Activated T-cell treated with anti-CD3 and anti-CD28 coated beads, Interleukin-2, amount 50 U/mL, for 48 hours (primary cell): Measurements from ENCODE around the gene THADA.
"Not testable (repeated sequence)": the region's sequence is repeated elsewhere in the genome, so short reads cannot be mapped to it uniquely, and the experiment has no call there.

Experiments
- DNase-seq, 2 experiments: peaks; one replicate each; pipeline ENCODE4 v3.0.0-alpha.2; 2020

The THADA gene

DNA sequence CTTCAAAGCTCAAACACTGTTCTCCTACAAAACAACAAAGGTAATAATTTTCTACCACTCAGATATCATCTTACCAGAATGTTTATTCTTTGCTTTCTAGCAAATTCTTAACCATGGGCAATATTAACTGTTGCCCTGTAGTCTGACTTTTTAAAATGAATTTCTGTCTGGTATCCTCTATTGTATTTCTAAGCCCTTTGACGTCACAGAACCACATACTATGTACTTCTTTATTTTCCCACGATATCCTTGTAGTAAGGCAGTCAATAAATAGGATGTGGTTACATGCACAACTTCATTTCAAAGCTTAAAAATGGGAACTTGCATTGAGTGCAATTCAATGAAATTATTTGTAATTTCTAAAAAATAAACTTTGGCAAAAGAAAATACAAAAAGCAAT is 58.7 kb downstream of the THADA start:
- no peak for DNase-seq

DNA sequence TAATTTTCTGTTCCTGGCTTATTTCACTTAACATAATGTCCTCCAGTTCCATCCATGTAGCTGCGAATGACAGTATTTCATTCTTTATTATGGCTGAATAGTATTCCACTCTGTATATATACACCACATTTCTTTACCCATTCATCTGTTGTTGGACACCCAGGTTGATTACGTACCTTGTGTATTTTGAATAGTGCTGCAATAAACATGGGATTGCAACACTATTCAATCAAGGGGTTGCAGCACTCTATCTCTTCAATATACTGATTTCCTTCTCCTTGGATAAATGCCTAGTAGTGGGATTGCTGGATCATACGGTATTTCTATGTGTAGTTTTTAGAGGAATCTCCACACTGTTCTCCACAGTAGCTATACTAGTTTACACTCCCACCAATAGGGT is 61.3 kb downstream of the THADA start:
- DNase-seq = no peak

DNA sequence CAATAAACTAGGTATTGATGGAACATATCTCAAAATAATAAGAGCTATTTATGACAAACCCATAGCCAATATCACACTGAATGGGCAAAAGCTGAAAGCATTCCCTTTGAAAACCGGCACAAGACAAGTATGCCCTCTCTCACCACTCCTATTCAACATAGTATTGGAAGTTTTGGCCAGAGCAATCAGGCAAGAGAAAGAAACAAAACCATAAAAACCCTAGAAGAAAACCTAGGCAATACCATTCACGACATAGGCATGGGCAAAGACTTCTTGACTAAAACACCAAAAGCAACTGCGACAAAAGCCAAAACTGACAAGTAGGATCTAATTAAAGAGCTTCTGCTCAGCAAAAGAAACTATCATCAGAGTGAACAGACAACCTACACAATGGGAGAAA is 63.3 kb downstream of the THADA start:
- not testable (repeated sequence) for DNase-seq

DNA sequence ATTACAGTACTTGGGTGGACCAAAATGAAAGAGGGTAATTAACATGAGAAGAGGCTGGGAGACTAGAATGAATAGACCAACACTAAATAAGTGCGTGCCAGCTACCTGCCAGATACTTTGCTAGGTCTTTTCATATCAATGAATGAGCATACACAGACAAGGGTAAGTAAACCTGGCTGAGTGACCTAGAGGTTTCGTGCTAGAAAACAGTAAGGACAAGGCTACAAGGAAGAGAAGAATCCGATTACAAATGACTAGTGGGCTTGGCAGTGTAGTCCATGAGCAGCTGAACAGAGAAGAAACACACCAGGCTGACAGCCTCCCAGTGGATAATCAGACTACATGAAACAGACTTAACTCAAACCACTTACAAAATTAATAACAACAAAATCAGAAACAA is 64.6 kb downstream of the THADA start:
- no peak for DNase-seq

DNA sequence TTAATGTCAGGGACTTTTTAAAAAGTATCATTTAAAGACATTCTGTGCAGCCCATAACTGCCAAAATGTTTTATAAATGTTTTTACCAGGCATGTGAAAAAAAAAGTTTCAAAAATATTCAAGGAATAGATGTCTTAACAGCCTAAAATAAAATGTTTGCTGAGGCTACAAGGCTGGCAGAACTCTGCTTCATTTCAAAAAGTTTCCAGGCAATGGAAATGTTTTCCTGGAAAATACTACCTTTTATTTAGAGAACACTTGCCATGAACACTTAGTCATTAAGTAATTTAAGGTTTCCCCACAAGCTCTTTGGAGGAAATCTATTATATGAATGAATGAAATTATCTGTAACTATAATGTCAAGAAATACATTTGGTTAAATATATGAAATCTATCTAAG is 68.8 kb downstream of the THADA start:
- DNase-seq = no peak

DNA sequence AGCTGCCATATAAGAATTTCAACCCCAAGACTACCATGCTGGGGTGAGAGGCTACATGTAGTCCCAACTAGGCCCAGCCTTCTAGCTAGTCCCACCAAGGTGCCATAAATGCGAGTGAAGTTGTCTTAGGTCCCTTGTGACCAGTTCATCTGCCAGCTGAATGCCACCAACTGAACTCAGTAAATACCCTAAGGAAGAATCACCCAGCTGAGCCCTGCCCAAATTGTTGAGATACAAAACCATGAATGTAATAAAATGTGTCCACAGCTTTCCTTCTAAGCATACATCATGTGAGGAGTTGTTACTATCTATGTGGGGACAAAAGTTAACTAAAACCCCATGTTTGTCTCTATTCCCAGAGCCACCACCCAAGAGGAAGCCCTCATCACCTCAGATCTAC is 70.3 kb downstream of the THADA start:
- DNase-seq = no peak

DNA sequence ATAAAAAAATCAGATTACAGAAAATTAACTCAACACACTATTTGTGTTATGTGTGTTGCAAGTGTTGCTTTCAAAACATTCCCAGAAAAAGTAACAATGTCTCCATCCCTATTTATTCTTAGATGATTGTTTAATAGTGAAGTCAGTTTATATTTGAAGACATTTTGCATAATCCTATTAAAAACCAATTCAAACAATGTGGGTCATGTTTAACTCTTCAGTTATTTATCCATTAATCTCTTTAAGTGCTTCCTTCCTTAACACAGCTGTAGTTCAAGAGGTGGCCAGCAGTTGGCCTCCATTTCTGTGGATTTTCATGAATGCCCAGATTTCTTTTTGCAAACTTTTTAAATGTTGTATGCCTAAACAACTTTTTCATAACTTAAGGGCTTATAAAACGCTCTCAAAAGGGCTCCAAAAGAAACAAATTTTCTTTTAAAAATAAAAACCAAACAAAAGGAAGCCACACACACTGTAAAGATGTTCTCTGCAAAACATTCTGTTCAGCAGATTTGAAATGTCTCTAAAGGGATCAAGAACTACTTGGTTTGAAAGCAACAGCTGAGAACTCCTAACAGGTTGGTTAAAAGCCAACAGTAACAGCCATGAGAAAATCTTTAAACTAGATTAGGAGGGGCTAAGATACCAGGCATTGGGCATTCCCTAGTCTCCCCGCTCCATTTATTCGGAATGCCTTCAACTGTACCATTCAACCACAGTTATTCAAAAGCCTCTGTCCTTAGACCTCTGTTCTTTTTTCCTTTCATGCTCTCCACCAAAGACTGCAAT is 71.5 kb downstream of the THADA start:
- DNase-seq = no peak

DNA sequence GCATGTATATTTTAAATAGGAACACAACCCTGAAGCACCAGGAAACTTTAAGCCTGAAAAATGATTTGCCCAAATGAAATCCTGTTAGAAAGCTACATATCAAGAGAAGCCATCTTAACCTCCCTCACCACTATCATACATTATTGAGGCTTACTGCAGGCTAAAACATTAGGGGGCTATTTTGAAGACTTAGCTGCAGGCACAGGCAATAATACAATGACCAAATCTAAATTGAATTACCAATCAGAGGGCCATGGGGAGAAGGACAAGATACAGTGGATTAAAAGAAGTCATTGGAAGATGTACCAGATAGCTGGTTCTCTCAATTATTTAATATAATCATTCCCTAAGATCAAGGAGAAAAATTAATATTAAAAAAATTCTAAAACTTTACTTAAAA is 73.7 kb downstream of the THADA start:
- no peak for DNase-seq

DNA sequence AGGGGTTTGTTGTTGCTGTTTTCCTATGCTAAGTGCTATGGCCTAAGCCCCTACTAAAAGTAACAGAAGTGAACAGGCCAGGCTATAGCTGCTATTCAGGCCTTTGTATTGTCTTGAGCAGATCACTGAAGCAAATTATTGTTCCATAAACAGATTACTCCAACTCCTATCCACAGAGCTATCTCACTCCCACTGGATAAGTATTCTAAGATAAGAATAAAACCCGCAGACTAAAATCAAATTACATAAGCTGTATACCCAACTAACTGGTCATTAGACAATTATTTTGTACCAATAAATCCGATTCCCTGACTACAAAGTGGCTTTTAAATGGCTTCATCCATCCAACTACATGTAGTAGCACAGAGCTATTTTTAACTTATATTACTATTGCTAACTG is 74.3 kb downstream of the THADA start:
- DNase-seq = no peak

DNA sequence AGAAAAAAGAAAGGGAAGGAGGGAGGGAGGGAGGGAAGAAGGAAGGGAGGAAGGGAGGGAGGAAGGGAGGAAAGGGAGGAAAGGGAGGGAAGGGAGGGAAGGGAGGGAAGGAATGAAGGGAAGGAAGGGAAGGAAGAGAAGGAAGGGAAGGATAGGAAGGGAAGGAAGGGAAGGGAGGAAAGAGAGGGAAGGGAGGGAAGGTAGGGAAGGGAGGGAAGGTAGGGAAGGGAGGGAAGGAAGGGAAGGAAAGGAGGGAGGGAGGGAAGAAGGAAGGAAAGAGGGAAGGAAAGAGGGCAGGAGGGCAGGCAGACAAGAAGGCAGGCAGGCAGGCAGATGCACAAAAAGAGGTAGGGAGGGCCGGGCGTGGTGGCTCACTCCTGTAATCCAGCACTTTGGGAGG is 74.9 kb downstream of the THADA start:
- DNase-seq = no peak

DNA sequence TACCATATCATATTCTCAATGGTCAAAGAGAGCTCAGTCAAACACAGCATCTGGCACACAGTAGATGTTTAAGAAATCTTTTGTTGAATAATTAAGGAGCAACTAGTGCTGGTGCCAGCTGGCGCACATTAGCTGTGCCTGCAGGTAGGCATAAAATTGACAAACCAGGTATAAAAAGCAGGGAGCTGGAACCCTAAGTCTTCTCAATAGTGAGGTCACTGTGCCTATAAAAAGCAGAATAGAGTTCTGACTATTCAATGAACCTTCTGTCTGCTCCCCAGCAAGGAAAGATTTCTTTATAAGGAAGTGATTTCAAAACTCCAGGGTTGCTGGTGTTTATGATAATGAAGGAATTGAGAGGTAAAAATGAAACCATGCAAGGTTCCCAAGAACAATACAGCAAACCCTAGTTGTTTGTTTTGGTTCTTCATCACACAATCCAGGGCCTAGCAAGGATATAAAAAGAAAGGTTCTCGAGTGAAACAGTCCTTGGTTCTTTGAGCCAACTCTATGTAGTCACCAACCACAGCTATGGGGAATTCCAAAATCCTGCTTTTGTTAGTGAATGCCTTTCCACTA is 76.1 kb downstream of the THADA start:
- no peak for DNase-seq

DNA sequence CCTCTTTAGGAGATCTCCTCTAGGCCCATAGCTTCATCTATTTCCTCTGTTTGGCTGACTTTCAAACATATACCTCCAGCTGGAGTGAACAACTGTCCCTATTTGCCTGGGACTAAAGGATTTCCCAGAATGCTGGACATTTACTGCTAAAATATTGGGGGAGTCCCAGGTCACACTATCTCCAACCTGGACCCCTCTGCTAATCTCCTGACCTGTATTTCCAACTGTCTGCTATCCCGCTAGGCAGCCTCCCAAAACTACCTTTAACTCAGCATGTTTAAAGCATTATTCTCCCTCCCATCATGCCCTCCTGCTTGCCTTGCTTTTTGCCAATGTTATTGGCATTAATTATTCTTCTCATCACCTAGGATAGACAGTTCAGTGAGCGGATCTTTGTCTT is 77.1 kb downstream of the THADA start:
- DNase-seq = no peak

DNA sequence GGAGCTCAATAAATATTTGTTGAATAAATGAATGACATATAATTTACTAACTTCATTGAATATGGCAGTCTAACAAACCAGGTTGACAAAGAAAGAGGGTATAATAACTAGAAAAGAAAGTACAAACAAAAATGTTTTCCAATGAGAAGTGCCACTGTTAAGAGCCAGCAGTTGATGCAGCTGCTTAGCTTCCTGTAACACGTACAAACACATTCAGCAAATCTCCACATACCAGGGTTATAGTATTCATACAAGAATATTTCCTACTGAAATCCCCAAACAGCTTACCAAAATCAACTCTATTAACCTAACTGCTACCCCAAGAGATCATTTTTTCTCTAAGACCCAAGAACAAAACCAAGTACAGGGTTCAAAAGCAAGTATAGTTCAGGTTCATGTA is 77.7 kb downstream of the THADA start:
- no peak for DNase-seq

DNA sequence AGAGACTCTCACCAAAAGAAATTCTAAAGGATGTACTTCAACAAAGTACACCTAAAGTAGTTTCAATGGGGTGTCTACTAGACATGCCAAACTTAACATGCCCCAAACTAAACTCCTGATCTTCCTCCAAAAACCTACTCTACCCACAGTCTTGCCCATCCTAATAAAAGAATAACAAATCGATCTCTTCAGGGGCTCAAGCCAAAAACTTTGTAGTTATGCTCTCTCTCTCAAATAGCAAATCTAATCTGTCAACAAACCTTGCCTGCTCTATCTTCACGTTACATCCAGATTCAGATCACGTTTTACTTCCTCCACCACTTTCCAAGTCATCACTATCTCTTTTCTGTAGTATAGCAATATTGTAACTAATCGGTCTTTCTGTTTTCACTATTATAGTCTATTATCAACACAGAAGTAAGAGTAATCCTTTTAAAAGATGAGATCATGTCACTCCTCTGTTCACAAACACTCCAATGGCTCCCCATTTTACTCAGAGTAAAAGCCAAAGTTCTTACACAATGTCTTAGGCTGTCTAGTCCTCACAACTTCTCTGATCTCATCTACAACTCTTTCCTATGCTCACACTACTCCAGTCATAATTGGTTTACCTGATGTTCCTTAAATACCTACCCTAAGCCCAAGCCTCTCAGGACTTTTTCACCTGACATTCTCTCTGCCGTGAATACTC is 79.9 kb downstream of the THADA start:
- no peak for DNase-seq

DNA sequence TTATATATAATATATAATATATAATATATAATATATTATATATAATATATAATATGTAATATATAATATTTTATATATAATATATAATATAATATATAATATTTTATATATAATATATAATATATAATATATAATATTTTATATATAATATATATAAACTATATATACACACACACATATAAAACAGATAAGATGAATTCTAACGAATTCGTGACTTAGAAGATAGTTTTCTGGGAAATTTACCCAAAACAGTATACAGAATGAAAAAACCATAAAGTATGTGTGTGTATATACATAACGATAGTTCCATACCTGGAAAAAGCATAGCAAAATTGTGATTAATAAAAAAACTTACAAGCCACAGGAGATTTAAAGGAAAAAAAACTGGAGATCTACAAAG is 80.6 kb downstream of the THADA start:
- no peak for DNase-seq

DNA sequence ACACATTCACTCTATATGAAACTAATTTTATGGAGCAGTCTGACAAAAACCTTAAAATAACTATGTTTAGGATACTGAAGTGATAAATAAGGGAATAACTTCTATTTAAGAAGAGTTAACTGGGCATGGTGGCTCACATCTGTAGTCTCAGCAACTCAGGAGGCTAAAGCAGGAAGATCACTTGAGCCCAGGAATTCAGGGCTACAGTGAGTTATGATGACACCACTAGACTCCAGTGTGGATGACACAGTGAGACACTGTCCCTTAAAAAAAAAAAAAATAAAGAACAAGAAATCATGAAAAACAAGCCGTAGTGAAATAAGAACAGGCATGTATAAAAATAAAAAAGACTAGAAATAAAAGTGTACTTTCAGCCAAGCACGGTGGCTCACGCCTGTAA is 82.0 kb downstream of the THADA start:
- DNase-seq = no peak

DNA sequence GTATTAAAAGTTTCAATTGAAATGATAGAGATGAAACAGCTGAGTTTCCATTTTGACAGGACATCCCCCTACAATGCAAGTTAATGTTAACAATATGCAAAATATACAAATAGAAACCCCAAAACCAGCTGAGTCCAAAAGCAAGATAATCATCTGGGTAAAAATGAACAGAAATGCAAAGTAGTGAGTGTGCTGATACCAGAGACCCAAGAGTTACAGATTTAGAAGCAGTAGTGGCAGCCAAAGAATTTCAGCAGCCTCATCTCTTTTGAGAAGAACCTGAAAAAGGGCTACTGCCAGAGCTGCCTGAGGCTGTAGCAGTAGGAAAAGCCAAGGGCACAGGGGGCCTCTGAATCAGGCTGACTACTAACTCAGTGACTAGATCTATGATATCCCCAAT is 82.6 kb downstream of the THADA start:
- no peak for DNase-seq

DNA sequence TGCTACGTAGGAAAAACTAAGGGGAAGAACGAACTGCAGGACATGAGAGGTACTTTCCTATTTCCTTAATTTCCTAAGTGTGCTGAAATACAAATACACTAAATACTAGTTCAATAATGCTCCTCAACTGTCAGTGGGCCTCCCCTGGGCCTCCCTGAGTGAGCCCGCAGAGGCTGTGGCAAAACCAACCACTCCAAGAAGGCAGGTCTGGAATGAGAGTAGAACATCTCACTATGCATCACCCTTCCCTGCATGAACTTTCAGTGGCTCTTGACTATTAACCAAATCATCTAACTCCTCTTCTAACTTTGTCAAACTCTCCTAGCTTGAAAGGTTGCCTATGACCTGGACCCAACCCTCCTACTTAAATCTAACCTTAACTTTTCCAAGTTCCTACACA is 84.6 kb downstream of the THADA start:
- no peak for DNase-seq

DNA sequence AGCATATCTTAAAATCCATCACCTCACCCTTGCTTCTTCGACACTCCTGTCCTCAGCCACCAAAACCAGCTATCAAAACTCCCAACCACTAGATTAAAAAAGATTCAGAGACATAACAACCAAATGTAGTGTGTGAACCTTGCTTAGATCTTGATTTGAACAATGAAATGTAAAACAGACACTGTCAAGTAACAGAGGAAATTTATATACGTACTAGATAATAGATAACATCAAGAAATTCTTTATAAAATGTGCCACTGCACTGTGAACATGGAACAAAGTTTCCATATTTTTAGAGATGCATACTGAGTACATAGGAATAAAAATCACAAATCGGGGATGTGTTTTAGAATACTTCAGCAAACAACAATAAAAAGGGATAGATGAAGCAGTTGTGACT is 86.0 kb downstream of the THADA start:
- DNase-seq = no peak

DNA sequence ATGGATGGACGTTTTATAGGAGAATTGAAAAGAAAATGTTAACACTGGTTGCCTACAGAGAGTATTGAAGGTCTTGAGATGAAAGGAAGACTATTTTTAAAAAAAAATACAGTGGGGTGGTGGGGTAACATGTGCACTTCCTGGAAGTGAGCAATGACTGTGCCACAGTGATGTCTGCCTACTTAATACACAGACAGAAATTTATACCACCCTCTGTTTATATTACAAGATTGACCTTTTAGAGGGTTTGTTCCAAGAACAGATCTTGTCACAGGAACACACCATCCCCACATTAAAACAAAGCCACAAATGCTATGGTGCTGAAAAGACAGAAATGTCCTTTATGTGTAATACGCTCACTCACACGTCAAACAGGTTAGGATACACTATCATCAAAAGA is 87.6 kb downstream of the THADA start:
- no peak for DNase-seq

DNA sequence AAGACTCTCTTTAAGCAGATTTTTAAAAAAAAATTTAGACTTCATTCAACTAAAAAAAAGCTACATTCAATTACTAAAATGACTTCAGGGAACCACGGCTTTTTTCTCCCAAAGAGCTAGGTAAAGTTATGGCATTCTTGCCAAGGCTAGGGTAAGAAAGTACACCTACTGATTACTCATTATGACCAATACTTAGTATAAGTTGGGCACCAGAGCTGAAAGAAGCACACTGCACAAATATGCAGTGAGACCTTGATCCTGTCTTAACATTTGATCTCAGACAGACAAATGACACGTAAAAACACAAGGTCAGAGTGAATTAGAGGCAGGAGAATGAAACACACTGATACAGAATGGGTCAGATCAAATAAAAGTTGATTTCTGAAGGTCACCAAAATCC is 88.7 kb downstream of the THADA start:
- no peak for DNase-seq

DNA sequence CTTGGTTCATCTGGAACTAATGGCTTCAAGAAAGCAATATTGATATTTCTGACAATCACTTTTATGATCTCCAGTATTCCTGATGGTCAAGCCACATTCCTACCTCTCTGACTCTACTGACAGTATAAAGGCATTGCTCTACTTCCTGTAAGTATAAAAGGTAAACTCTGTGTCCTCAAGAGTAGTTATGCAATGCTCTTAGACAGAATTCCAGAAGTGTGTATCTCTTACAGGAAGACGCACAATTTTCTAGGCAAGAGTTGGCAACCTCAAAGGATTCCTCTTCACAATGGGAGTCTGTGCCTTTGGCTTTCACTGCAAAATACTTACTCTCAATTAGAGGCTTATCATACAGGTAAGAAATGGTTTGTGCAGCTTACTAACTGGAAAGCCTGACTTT is 100.1 kb downstream of the THADA start:
- no peak for DNase-seq

DNA sequence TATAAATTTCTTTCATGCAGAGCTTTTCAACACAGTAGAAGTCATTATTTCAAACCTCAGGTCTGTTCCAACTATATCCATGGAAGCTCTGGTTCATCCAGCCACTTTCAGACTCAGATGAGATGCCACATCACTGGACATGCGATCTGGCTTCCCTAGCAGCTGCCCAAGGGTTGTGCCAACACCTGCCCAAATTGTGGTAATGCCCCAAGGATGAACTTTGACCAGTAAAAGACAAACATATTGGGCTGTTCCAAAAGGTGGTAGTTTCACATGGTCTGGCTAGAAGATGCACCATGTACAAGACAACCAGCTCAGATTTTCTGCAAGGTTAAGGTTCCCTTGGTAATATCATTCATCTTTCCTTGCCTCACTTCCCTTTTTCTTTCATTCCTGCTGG is 101.9 kb downstream of the THADA start:
- DNase-seq = no peak

DNA sequence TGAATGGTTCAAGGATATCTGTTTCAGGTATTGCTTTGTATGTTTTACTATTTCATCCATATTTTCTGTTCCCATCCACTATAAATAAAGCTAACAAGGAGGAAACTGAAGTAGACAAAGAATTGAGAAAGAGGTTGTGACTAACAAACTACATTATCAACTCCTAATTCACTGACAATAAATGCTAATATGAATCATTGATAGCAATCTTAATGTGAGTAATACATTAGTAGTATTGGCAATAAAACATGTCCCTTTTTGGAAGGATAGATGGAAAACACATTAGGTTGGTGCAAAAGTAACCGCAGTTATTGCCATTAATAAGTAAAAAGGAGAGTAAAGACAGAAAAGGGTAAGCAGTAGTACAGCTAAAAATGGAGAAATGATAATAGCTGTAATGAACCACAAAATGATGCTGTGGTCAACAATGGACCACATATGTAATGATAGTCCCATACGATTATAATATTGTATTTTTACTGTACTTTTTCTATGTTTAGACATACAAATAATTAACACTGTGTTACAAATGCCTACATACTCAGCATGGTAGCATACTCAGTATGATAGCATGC is 104.7 kb downstream of the THADA start:
- DNase-seq = no peak
